ENCODE results near the gene CFAP410.
"Not testable (repeated sequence)": the region's sequence is repeated elsewhere in the genome, so short reads cannot be mapped to it uniquely, and the experiment has no call there.

Gene CFAP410

DNA sequence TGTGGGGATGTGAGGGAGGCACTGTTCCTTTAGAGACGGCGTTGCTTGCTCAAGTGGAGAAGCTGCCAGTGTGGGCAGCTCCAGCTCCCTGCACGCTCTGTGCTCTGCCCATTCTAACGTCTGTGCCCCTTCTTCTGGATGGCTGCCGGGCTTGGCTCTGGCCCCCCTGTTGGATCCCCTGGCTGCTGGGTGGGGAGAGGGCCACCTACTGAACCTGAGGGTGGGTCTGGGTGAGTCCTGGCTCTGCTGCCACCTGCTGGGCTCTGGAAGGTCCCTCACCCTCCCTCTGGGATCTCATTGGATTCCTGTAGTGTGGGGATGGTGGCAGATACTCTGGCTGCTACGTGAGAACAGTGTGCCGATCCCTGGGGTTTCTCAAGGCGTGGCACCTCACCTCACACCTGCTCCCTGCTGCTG is 34.3 kb downstream of the CFAP410 start:
- H3K9ac ChIP-seq (ENCODE audit: low read length), result no peak overlapping the region
- no peak overlapping the region for H3K4me2 ChIP-seq (ENCODE audit: low read length)
- H3K27me3 ChIP-seq (ENCODE audit: insufficient read depth, low read length, poor library complexity), result no peaks in the 10 kb centered on the region
- no peak overlapping the region for H3K4ac ChIP-seq (ENCODE audit: low read depth, low read length)
- no peak overlapping the region for H2BK120ac ChIP-seq (ENCODE audit: low read depth, low read length)
- no peaks in the 10 kb centered on the region for H3K4me1 ChIP-seq (ENCODE audit: control insufficient read depth, low read depth, low read length)
- H4K5ac ChIP-seq (ENCODE audit: low read length), result no peak overlapping the region
- peaks cover 6% of the 10 kb centered on the region for H3K79me2 ChIP-seq (ENCODE audit: control insufficient read depth, insufficient read depth, low read length)
- no peak overlapping the region for H3K4me3 ChIP-seq (ENCODE audit: low read length)
- no peak overlapping the region for H2BK5ac ChIP-seq (ENCODE audit: low read length)
- no peak overlapping the region for H3K18ac ChIP-seq (ENCODE audit: low read length)
- peaks cover 2% of the 10 kb centered on the region for H3K36me3 ChIP-seq (ENCODE audit: control insufficient read depth, insufficient read depth, low read length)
- H2BK15ac ChIP-seq (replicated peaks; ENCODE audit: low read depth), result no peak overlapping the region
- no peak overlapping the region for H3K27ac ChIP-seq (ENCODE audit: low read depth, low read length)
- peak overlapping the region; percentile 34 for H3K56ac ChIP-seq (ENCODE audit: low read length)
- H3K79me1 ChIP-seq (ENCODE audit: low read length), result peaks cover 14% of the 10 kb centered on the region
- DNase-seq, result peak; percentile 55
- no peak overlapping the region for H3K23ac ChIP-seq (ENCODE audit: low read length)
- H4K8ac ChIP-seq (ENCODE audit: low read depth, low read length), result no peak overlapping the region
- WGBS (ENCODE audit: extremely low coverage, insufficient coverage, low lambda C conversion rate), result no CpG with 5 or more reads among the region's 8 CpGs
- no peak overlapping the region for H2AK5ac ChIP-seq (ENCODE audit: low read length)

DNA sequence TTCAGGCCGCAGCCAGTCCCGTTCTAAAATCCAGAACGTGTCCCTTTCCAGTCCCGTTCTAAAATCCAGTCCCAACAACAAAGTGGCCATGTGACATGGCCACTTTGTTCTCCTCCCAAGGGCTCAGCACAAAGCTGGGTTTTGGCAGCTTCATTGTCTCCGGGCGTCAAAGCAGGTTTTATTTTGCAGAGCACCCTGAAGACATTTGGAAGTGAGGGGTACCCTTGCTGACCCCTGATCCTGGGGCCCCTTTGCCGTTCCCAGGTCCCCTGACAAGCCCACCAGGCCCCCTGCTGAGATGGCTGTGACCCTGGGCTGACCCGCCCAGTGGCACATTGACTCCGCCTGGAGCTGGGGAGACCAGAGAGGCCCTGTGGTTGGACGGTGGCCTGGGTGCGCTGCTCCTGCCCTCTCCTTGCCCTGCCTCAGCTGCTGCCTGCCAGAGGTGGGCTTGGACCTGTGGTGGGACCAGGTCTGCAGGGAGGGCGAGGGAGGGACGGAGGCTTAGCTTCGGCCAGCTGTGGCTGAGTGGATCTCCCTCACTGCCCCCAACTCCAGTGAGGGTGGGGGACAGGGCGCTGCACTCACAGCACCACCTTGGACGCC is 35.1 kb downstream of the CFAP410 start:
- no CpG with 5 or more reads among the region's 16 CpGs for WGBS (ENCODE audit: extremely low coverage, insufficient coverage, low lambda C conversion rate)
- H2BK15ac ChIP-seq (replicated peaks; ENCODE audit: low read depth), result no peak overlapping the region
- H3K23ac ChIP-seq (ENCODE audit: low read length), result peak overlapping the region; percentile 66
- H3K4me1 ChIP-seq (ENCODE audit: control insufficient read depth, low read depth, low read length), result peaks cover 3% of the 10 kb centered on the region
- H3K27ac ChIP-seq (ENCODE audit: low read depth, low read length), result no peak overlapping the region
- peaks cover 14% of the 10 kb centered on the region for H3K79me1 ChIP-seq (ENCODE audit: low read length)
- no peak overlapping the region for H3K18ac ChIP-seq (ENCODE audit: low read length)
- H3K36me3 ChIP-seq (ENCODE audit: control insufficient read depth, insufficient read depth, low read length), result peaks cover 2% of the 10 kb centered on the region
- H3K4me3 ChIP-seq (ENCODE audit: low read length), result no peak overlapping the region
- H3K56ac ChIP-seq (ENCODE audit: low read length), result peak overlapping the region; percentile 60
- no peak overlapping the region for H2AK5ac ChIP-seq (ENCODE audit: low read length)
- H3K9ac ChIP-seq (ENCODE audit: low read length), result no peak overlapping the region
- no peak overlapping the region for H4K5ac ChIP-seq (ENCODE audit: low read length)
- no peaks in the 10 kb centered on the region for H3K27me3 ChIP-seq (ENCODE audit: insufficient read depth, low read length, poor library complexity)
- H2BK120ac ChIP-seq (ENCODE audit: low read depth, low read length), result no peak overlapping the region
- H4K8ac ChIP-seq (ENCODE audit: low read depth, low read length), result no peak overlapping the region
- H3K4ac ChIP-seq (ENCODE audit: low read depth, low read length), result no peak overlapping the region
- no peak for DNase-seq
- H2BK5ac ChIP-seq (ENCODE audit: low read length), result no peak overlapping the region
- H3K79me2 ChIP-seq (ENCODE audit: control insufficient read depth, insufficient read depth, low read length), result peaks cover 6% of the 10 kb centered on the region
- H3K4me2 ChIP-seq (ENCODE audit: low read length), result no peak overlapping the region

DNA sequence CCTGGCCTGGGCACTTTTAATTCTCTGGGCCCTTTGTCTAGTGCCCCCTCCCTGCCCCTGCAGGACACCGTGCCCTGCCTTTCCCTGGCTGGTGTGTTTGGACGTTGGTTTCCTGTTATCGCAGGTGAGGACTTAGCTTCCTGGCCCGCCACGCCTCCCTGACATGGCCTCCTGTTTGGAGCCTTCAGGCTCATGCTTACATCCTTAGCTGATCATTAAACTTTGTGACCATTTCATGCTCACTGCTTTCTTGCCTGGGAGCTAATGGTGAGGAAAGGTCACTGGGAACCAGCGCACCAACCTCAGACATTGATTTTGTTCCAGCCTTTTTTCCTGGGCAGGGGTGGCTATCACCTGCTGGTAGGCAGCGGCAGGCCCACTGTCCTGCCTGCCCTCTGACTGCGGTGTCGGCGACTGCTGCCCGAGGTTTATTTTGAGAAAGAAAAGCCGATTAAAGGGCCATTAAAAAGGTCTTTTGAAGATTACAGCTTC is 35.7 kb downstream of the CFAP410 start:
- H3K23ac ChIP-seq (ENCODE audit: low read length), result no peak overlapping the region

DNA sequence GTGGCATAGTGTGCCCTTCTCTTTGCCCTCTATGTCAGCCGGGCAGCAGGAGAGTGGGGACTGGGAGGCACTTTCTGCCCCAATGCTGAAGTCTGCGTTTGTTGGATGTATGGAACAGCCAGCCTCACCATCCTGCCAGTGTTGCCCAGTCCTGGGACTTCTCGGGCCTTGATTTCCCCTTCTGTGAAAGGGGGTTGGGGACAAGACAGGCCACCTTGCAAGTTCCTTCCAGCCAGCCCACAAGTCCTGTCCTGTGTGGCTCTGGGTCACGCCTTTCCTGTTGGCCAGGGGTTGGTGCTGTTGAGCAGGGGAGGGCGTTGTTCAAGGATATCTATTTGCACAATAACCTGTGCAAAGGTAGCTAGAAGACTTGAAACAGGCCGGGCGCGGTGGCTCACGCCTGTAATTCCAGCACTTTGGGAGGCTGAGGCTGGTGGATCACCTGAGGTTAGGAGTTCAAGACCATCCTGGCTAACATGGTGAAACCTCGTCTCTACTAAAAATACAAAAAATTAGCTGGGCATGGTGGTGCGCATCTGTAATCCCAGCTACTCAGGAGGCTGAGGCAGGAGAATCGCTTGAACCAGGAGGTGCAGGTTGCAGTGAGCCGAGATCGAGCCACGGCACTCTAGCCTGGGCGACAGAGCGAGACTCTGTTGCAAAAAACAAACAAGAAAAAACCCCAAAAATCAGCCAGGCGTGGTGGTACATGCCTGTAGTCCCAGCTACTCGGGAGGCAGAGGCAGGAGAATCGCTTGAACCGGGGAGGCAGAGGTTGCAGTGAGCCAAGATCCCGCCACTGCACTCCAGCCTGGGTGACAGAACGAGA is 36.4 kb downstream of the CFAP410 start:
- H2AK5ac ChIP-seq (ENCODE audit: low read length); H3K4me2 ChIP-seq (ENCODE audit: low read length); H2BK5ac ChIP-seq (ENCODE audit: low read length); H4K5ac ChIP-seq (ENCODE audit: low read length); H3K9ac ChIP-seq (ENCODE audit: low read length); H3K23ac ChIP-seq (ENCODE audit: low read length); H3K4me1 ChIP-seq (ENCODE audit: control insufficient read depth, low read depth, low read length); H3K36me3 ChIP-seq (ENCODE audit: control insufficient read depth, insufficient read depth, low read length); H2BK120ac ChIP-seq (ENCODE audit: low read depth, low read length); H3K4me3 ChIP-seq (ENCODE audit: low read length); H4K8ac ChIP-seq (ENCODE audit: low read depth, low read length); H3K56ac ChIP-seq (ENCODE audit: low read length); H3K4ac ChIP-seq (ENCODE audit: low read depth, low read length); H2BK15ac ChIP-seq (replicated peaks; ENCODE audit: low read depth); H3K79me2 ChIP-seq (ENCODE audit: control insufficient read depth, insufficient read depth, low read length); H3K18ac ChIP-seq (ENCODE audit: low read length); H3K27ac ChIP-seq (ENCODE audit: low read depth, low read length); H3K27me3 ChIP-seq (ENCODE audit: insufficient read depth, low read length, poor library complexity): not testable (repeated sequence)
- no CpG with 5 or more reads among the region's 23 CpGs for WGBS (ENCODE audit: extremely low coverage, insufficient coverage, low lambda C conversion rate)
- peaks cover 12% of the 10 kb centered on the region for H3K79me1 ChIP-seq (ENCODE audit: low read length)
- DNase-seq, result peak; percentile 47

More for the DNA sequence above, 35.7 kb downstream of the CFAP410 start:
- Histone ChIP-seq H2BK120ac (ENCODE audit: low read depth, low read length) (no peak overlapping the region), H2BK15ac (replicated peaks; ENCODE audit: low read depth) (no peak overlapping the region), H3K79me2 (ENCODE audit: control insufficient read depth, insufficient read depth, low read length) (peaks cover 6% of the 10 kb centered on the region), H2AK5ac (ENCODE audit: low read length) (no peak overlapping the region), H4K8ac (ENCODE audit: low read depth, low read length) (no peak overlapping the region), H3K18ac (ENCODE audit: low read length) (no peak overlapping the region), H3K4ac (ENCODE audit: low read depth, low read length) (no peak overlapping the region), H3K9ac (ENCODE audit: low read length) (no peak overlapping the region), H3K56ac (ENCODE audit: low read length) (no peak overlapping the region), H2BK5ac (ENCODE audit: low read length) (no peak overlapping the region), H3K4me2 (ENCODE audit: low read length) (no peak overlapping the region), H3K36me3 (ENCODE audit: control insufficient read depth, insufficient read depth, low read length) (peaks cover 2% of the 10 kb centered on the region), H4K5ac (ENCODE audit: low read length) (no peak overlapping the region), H3K27me3 (ENCODE audit: insufficient read depth, low read length, poor library complexity) (no peaks in the 10 kb centered on the region), H3K79me1 (ENCODE audit: low read length) (peaks cover 12% of the 10 kb centered on the region), H3K4me1 (ENCODE audit: control insufficient read depth, low read depth, low read length) (peaks cover 3% of the 10 kb centered on the region), H3K4me3 (ENCODE audit: low read length) (no peak overlapping the region), H3K27ac (ENCODE audit: low read depth, low read length) (no peak overlapping the region)
- no CpG with 5 or more reads among the region's 12 CpGs for WGBS (ENCODE audit: extremely low coverage, insufficient coverage, low lambda C conversion rate)
- DNase-seq, result no peak

DNA sequence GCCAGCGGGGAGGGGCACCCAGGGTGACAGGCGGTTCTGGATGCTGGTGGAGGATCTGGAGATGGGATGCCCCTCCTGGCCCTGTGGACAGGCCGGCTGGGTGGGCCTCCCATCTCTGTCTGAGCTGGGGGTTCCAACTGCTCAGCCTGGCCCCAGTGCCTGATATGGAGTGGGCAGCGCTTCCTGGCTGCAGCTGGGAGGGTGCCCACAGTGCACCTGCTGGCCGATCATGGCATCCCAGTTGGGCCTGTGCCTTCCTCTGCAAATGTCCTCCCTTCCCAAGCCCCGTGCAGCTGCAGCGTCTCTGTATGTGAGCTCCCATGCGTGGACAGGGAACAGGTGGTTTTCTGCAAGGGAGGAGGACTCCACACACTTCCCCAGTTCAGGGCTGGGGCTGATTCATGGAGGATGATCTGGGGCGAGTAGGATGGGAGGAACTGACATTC is 37.2 kb downstream of the CFAP410 start:
- Histone ChIP-seq H3K18ac (ENCODE audit: low read length) (no peak overlapping the region), H3K79me2 (ENCODE audit: control insufficient read depth, insufficient read depth, low read length) (peaks cover 6% of the 10 kb centered on the region), H3K27ac (ENCODE audit: low read depth, low read length) (no peak overlapping the region), H3K79me1 (ENCODE audit: low read length) (peaks cover 12% of the 10 kb centered on the region), H4K8ac (ENCODE audit: low read depth, low read length) (no peak overlapping the region), H2BK5ac (ENCODE audit: low read length) (no peak overlapping the region), H3K36me3 (ENCODE audit: control insufficient read depth, insufficient read depth, low read length) (no peaks in the 10 kb centered on the region), H3K4me3 (ENCODE audit: low read length) (no peak overlapping the region), H2AK5ac (ENCODE audit: low read length) (no peak overlapping the region), H3K27me3 (ENCODE audit: insufficient read depth, low read length, poor library complexity) (no peaks in the 10 kb centered on the region), H3K23ac (ENCODE audit: low read length) (no peak overlapping the region), H3K4ac (ENCODE audit: low read depth, low read length) (no peak overlapping the region), H4K5ac (ENCODE audit: low read length) (no peak overlapping the region), H3K4me1 (ENCODE audit: control insufficient read depth, low read depth, low read length) (peaks cover 3% of the 10 kb centered on the region), H2BK15ac (replicated peaks; ENCODE audit: low read depth) (no peak overlapping the region), H2BK120ac (ENCODE audit: low read depth, low read length) (no peak overlapping the region), H3K9ac (ENCODE audit: low read length) (no peak overlapping the region), H3K56ac (ENCODE audit: low read length) (no peak overlapping the region), H3K4me2 (ENCODE audit: low read length) (no peak overlapping the region)
- DNase-seq, result no peak
- WGBS (ENCODE audit: extremely low coverage, insufficient coverage, low lambda C conversion rate), result no CpG with 5 or more reads among the region's 9 CpGs
